Stimulated activated CD4-positive, alpha-beta T cell treated with anti-CD3 and anti-CD28 coated beads, TNF-alpha, amount 100 ng/mL, for 48 hours (primary cell): ENCODE measurements around the gene COL20A1.
"Not testable (repeated sequence)": the region's sequence is repeated elsewhere in the genome, so short reads cannot be mapped to it uniquely, and the experiment has no call there.

Experiments
- DNase-seq, 3 donors: peaks; one replicate each; pipeline ENCODE4 v3.0.0-alpha.2; 2020; ENCODE audit warnings: low read depth in 3 of 3

The COL20A1 gene

GRCh38 chr20:63334356-63334755 lies 41.4 kb downstream of the COL20A1 start:
- no peak for DNase-seq

- DNase-seq: not testable (repeated sequence)
Observed at GRCh38 chr20:63335060-63335459, 42.1 kb downstream of the COL20A1 start.

- no peak for DNase-seq
Observed at GRCh38 chr20:63335711-63336110, 42.7 kb downstream of the COL20A1 start.

- DNase-seq: no peak
Observed at GRCh38 chr20:63336232-63336752, 43.3 kb downstream of the COL20A1 start.

DNA sequence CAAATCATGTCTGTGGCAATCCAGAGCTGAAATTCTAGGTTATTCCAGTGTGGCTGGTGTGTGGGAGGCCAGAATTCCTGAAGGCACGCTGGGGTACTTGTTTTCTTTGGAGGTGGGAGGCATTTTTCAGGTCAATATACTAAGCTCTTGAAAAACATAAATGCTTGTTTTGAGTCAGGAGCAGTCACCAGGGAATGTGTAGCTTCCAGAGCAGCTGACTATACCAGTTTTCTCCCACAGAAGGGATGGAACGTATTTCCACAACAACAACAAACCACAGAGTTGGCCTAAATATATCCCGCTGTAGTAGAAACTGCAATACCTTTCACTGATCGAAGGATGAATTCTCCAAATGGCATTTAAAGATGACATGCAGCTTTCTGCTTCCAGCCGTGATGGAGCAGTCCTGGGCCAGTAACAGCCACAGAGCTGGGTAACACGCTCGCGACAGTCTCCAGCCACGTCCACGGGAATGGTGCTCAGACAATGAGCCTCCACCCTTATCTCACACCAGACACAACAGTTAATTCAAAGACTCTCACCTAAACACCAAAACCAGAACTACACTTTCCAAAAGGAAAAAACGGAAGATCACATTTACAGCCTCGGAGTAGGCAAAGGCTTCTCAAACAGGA lies 44.9 kb downstream of the COL20A1 start:
- no peak for DNase-seq

GRCh38 chr20:63339154-63340094 lies 46.4 kb downstream of the COL20A1 start:
- not testable (repeated sequence) for DNase-seq

DNA sequence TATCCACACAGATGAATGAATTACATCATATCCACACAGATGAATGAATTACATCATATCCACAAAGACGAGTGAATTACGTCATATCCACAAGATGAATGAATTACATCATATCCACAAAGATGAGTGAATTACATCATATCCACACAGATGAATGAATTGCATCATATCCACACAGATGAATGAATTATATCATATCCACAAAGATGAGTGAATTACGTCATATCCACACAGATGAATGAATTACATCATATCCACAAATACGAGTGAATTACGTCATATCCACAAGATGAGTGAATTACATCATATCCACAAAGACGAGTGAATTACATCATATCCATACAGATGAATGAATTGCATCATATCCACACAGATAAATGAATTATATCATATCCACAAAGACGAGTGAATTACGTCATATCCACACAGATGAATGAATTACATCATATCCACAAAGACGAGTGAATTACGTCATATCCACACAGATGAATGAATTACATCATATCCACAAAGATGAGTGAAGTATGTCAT lies 47.2 kb downstream of the COL20A1 start:
- DNase-seq: not testable (repeated sequence)

DNA sequence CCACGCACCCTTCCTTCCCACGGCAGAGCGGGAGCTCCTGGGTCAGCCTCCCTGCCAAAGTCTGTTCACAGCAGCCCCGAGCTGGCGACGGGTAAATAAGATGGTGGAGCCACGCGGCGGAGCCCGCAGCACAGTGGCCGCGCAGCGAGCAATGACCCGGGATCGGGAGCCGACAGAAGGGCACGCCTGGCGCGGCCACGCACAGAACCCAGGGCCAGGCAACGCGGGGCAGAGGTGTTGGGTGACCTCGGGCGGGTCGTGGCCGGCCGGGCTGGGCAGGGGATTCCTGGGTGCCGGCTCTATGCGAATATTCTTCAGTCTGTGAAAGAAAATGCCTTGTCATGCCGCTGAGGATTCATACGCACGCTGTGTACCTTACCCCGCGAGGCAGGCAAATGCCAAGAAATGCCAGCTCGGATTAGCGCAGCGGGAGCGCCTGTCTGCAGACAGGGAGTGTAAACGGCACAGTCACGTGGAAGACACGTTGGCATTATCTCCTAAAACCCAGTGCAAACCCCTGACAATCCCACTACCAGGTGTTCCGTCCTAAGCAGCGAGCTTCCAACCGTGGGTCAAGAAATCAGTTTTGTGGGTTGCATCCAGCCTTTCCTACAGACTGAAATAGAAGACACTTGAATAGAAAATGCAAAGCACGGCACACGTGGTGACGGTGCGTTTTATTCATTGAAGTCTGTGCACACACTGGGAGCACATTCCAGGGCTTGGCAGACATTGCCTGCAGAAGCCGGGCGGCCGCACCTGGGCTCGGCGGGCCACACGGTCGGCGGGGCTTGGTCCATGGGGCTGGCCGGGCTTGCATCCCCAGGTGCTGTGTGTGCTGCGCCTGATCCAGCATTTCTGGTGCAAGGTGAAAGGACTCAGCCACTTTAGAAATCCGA lies 49.8 kb downstream of the COL20A1 start:
- no peak for DNase-seq

DNA sequence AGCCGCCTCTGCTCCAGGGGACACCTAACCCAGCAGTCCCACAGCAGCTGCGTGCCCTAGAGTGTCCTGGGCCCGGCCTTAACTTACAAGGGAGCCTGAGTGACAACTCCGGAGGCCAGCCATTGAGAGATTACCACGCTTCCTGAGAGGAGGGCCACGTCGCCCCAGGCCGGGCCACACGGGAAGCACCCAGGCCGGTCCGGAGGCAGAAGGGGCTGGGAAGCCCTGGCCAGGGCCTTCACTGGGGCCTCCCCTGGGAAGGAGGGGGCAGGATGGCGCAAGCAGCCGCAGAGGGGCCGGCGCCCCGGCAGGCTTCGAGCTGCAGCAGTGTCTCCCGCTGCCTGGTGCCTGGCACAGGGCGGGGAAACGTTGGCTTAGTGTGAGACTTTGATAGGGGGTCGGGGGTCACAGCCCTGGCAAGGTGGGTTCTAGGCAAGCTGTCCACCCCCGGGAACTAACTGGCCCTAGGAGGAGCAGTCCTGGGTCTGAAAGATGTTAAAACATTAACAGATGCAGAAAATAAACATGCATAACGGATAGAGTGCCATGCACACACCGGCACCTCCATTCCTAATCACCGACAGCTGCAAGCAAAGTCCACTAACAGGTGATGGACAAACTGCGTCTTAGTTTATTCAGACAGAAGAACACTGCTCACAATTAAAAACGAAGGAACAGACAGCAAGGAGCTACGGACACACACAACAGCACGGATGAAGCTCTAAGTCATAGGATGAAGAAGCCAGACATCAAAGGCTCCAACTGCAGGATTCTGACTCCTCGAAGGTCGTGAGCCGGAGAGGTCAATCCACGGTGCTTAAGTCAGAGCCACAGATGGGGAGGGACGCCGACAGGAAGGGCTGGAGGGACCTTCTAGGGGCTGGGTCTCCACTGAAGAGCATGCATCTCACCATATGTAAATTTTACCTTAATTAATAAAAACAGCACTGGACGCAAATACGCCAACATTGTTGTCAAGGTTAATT lies 50.8 kb downstream of the COL20A1 start:
- DNase-seq: no peak

DNA sequence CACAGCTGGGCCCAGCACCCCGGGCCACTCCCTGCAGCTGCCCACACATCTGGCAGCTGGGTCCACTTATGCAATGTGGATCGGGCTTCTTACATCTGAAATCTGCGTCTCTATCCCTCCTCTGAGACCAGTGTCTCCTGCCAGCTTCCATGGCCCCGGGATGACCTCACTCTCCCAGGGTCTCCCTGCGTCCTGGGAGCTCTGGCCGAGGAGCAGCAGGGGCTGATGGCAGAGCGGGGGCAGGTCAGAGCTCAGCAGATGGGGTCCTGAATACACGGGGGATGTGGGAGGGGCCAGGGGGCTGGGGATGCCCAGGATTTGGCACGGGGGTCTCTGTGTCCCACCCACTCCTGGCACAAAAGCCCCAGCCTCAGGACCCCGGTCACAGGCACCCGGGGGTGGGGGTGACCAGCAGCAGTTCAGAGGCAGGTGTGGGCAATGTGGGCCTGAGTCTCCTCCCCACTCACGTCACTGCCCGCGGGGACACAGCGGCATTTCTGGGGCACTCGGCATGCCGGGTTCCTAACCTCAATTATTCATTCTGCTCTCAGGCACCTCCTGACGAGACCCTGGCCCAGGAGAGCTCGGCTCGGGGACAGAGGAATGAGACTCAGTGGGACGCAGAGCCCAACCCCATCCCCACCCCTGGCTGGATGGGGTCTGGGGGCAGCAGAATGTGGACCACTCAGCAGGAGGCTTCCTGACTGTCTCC lies 51.8 kb downstream of the COL20A1 start:
- no peak for DNase-seq

GRCh38 chr20:63345328-63346100 lies 52.5 kb downstream of the COL20A1 start:
- DNase-seq: no peak

DNA sequence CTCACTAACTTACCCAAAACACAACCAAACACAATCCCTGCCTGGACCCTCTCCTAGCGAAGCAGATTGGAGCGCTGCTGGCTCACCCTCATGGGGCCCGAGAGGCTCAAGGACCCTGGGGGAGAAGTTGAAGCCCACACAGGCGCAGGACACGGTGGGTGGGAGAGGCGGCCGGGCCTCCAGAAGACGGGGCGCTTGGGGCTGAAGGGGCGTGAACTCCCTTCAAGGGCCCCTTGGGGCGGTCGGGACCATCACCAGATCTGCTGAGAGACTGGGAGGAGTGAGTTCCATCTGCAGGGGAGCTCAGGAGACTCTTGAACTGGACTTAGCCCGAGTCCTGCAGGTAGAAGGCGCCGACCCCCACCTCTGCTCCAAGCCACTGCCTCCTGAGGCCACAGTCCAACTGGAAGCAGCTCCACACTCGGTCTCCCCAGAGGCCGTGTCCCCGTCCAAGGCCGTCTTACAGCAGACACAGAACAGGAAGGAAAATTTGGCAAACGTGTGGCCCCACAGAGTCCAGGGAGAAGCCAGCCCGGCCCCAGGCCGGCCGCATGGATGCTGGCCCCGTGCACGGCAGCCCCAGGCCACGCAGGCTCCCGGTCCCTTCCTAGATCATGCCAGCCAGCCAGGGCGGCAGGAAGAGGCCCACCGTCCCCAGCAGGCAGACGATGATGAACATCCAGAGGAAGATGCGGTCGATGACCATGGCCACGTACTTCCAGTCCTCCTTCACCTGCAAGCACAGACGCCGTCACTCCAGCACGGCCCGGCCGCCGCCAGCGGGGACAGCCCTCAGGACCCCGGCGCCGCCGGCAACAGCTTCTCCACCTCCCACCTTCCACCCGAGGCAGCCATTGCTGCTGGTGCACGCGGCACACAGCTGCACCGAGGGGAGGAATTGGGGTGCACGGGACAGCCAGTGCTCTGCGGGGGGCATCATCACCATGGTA lies 53.4 kb downstream of the COL20A1 start:
- DNase-seq: no peak

DNA sequence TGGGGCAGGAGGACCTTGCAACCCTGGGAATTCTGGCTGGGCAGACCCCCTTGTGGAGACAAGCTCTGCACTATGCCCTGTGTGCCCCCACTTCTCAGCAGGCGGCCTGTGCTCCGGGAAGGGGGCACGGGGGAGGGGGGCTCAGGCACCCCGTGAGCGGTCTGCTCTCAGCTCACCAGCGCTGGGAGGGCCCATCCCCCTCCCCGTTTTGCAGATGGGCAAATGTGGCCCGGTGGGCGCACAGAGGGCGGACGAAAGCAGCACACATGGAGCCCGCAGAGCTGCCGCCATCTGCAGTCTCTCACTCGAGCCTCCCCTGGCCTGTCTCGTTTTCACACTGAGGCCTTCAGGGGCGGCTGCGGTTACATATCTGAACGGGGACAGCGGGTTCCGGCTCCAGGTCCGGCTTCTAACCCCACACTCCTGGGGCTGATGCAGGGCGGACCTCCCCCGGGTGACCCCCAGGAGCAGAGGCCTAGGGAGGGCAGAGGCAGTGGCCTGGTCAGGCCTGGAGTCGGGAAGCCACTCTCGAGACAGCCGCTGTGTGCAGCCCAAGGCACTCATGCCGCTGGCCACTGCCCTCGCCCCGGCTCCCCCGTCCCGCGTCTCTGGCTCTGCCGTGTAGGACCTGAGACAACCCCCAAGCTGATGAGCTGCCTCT lies 54.2 kb downstream of the COL20A1 start:
- DNase-seq: no peak

GRCh38 chr20:63347950-63348827 lies 55.2 kb downstream of the COL20A1 start:
- no peak for DNase-seq

DNA sequence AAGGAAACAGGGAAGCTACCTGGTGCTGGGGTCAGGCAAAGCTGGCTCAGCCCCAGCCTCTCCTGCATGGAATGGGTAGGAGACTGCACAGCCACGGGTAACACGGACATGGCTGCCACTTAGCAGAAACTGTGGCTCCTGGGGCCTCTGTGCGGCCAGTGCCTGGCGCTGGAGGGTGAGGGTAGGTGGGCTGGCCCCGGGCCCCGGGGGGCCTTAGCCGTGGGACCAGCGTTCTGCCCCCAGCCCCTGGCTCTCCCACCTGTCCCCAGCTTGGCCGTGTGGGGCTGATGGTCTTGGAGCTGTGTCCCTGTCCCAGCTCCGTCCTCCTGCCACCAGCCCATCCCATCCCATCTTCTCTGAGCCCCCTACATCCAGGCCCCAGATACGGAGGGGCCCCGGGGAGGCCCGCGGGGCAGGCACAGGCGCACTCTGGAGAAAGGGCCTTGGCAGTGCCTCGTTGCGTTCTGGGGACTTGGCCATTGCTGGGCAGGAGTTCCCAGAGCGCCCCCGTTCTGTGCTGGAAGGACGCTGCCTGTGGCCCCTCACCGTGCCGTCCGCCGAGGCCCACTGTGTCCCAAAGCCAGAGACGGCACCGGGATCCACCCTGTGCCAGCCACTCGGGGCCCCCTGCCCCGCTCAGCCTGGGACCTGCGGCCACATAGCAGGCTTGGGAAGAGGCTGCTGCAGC lies 56.0 kb downstream of the COL20A1 start:
- DNase-seq: no peak

- no peak for DNase-seq
Observed at GRCh38 chr20:63349516-63349895, 56.5 kb downstream of the COL20A1 start.
